Measurements from ENCODE around the gene UBE3A.

GRCh38 chr15:25441111-25441510 is 2.3 kb upstream of the UBE3A start:
- no peak for TF ChIP-seq CTCF (IDR thresholded peaks at IDR 0.05 in 8 of 11, conservative IDR thresholded peaks at IDR 0.05 in 3 of 11)
- no peak for TF ChIP-seq POLR2A (IDR thresholded peaks at IDR 0.05)
- TF ChIP-seq POLR2AphosphoS5 (IDR thresholded peaks at IDR 0.05) = no peak
